Dendritic cell treated with granulocyte-macrophage colony-stimulating factor and Interleukin-4, amounts not matched to agents 40 ng/mL and 50 ng/mL, for 4 days (primary cell): ENCODE measurements around the gene NDRG2.
A peak's percentile ranks its signal among the peaks of the same experiment; 100 is the strongest.
"Not testable (repeated sequence)": the region's sequence is repeated elsewhere in the genome, so short reads cannot be mapped to it uniquely, and the experiment has no call there.

Experiments
- H3K27ac Mint-ChIP-seq: one replicate; pipeline ENCODE4 v1.8.0; 2022; ENCODE audit warnings: mild to moderate bottlenecking, mixed read lengths
- H3K27me3 Mint-ChIP-seq: one replicate; pipeline ENCODE4 v1.8.0; 2022; ENCODE audit warnings: mild to moderate bottlenecking, mixed read lengths
- H3K36me3 Mint-ChIP-seq: one replicate; pipeline ENCODE4 v1.8.0; 2022; ENCODE audit warnings: low read depth, mixed read lengths
- H3K4me1 Mint-ChIP-seq: one replicate; pipeline ENCODE4 v1.8.0; 2022; ENCODE audit warnings: low read depth, mixed read lengths
- H3K4me3 Mint-ChIP-seq: one replicate; pipeline ENCODE4 v1.8.0; 2022; ENCODE audit warnings: mild to moderate bottlenecking, moderate library complexity, mixed read lengths
- H3K9me3 Mint-ChIP-seq: one replicate; pipeline ENCODE4 v1.8.0; 2022; ENCODE audit warnings: mixed read lengths
- intact Hi-C: fragments of 100-400 bp; cut with micrococcal nuclease; formaldehyde crosslinking; loops from one replicate; pipeline ENCODE4 v1.15.0; 2022

NDRG2 gene

DNA sequence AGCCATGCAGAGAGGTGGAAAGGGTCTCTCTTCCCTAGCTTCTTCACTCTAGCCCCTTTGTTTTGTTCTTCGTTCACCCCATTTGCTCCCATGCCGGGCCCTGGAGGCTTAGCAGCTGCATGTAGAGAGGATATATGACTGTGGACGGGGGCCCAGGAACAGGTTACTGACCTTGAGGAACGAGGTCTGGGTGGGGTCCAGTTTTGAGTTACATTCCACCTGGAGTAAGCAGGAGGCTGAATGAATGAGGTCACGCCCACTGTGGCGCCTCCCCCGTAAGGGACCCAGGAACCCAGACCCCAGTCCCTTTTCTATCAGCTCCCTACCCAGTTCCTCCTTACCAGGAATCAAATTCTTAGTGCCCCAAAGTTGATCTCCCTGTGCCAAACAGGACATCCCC lies 6.6 kb downstream of the NDRG2 start:
- peak overlapping the region; percentile 51 for H3K27ac Mint-ChIP-seq
- peaks cover 11% of the 10 kb centered on the region for H3K36me3 Mint-ChIP-seq
- peaks cover 85% of the 10 kb centered on the region for H3K4me1 Mint-ChIP-seq
- H3K9me3 Mint-ChIP-seq: no peaks in the 10 kb centered on the region
- intact Hi-C loops: no loop called here
- H3K27me3 Mint-ChIP-seq: peaks cover 8% of the 10 kb centered on the region
- H3K4me3 Mint-ChIP-seq: no peak overlapping the region

DNA sequence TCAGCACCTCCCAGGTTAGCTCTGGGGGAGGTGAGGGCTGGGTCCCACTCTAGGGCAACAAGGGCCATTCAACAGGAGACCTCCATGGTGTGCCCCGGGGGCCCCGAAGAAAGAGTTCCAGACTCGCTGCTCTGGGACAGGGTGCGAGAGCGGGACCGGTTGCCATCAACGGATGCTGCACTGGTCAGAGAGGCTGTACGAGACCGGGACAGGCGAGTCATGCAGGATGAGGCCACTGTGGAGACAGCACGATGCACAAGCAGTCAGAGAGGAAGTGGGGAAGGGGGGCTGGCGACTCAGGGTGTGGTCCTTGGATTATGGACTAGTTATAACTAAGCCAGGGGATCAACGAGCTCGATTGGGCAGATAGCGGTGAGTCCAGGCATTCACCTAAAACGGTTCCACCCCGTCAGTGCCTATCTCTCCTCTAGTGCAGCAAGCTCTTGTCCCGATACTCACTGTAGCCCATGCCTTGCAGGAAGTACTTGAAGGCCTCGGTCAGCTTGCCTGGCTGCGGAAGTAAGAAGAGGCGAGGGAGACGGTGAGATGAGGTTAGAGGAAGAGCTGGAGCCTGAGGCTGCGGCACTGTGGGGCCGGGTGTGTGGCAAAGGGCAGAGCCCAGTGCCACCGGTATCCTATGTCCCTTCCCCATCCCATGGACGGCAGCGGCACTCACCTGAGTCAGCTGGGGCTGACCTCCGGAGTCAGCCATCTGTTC lies 7.2 kb downstream of the NDRG2 start:
- intact Hi-C loops: no loop called here
- Mint-ChIP-seq H3K4me3 (no peak overlapping the region), H3K27ac (peak overlapping the region; percentile 51), H3K4me1 (peaks cover 79% of the 10 kb centered on the region), H3K36me3 (peaks cover 11% of the 10 kb centered on the region), H3K27me3 (peaks cover 14% of the 10 kb centered on the region), H3K9me3 (no peaks in the 10 kb centered on the region)

DNA sequence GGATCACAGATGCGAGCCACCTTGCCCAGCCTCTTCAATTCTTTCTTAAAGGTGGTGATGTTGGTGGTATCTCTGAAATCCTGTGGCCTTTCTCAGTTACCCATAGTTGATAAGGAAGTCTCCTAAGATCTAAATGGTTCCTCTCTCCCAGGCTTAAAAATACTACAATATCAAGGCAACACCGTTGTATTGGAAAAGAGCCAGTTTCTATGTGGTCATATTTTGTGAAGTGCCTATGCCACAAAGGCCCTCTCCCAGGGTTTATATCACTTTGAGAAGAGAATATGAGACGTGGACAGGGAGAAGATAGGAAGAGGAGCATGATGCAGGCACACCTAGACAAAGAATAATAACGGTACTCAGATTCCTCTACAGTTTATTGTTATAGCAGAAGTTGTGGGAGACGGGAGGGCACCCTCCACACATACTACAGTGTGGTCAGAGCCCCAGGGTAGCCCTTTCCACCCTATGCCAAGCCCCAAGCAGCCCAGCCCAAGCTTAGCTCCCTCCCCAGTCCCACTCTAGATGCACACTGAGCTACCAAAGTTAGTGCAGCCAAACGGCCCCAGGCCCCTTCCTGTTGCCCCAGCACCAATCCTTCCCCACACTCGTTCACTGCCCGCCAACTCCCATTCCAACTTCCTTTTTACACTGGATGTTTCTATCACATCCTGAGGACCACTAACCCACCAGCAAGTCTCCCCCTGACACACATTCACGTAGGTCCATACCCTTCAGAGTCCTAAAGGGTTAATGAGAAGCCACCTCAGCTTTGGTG lies 8.3 kb downstream of the NDRG2 start:
- Mint-ChIP-seq H3K27me3 (peaks cover 18% of the 10 kb centered on the region), H3K4me3 (no peak overlapping the region), H3K4me1 (peaks cover 68% of the 10 kb centered on the region), H3K27ac (peak overlapping the region; percentile 7), H3K36me3 (peaks cover 11% of the 10 kb centered on the region), H3K9me3 (no peaks in the 10 kb centered on the region)
- intact Hi-C loops: no loop called here

DNA sequence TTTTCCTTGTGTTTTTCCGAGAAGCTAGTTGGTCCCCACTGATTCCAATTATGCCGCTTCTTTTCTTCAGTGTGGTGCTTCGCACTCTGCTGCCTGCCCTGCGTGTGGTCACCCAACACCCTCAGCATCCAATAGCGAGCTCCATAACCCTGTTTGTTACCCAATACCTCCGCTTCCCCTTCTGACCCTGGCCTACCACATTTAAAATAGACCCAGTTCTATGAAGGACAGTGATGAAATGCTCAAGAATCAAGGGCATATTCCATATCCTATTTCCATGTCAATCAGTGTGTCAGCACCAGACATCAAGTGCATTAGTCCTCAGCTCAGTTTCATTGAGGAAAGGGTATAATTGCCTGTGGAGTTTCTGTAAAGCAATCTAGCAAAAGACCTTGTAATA lies 9.5 kb downstream of the NDRG2 start:
- peaks cover 55% of the 10 kb centered on the region for H3K4me1 Mint-ChIP-seq
- no peaks in the 10 kb centered on the region for H3K9me3 Mint-ChIP-seq
- peaks cover 11% of the 10 kb centered on the region for H3K36me3 Mint-ChIP-seq
- intact Hi-C loops: loop anchor here (2.0 kb wide), 1 partner anchor 81 kb away; no protein-coding TSS in a partner anchor
- H3K4me3 Mint-ChIP-seq: no peak overlapping the region
- H3K27me3 Mint-ChIP-seq: peaks cover 23% of the 10 kb centered on the region
- H3K27ac Mint-ChIP-seq: no peak overlapping the region

DNA sequence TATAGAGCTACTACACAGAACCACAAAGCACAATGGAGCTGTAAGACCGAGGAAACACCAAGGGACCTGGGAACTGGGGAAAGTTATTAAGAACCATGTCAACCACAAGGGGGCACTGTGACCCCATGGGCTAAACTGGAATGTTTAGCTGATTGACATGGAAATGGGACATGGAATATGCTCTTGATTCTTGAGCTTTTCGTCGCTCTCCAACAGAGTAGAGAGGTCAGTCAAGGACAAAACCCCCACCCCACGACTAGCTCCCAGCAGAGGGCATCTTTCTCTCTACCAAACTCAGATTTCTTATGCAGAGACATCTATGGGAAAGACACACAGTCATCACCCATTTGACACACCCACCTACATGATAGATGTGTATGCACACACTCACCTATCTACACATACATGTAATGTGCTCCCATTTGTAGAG lies 10.1 kb downstream of the NDRG2 start:
- intact Hi-C loops: loop anchor here (1.0 to 2.0 kb wide), 3 partner anchors 26 to 92 kb away; no protein-coding TSS in a partner anchor
- Mint-ChIP-seq H3K27me3 (peaks cover 23% of the 10 kb centered on the region), H3K9me3 (no peaks in the 10 kb centered on the region)

DNA sequence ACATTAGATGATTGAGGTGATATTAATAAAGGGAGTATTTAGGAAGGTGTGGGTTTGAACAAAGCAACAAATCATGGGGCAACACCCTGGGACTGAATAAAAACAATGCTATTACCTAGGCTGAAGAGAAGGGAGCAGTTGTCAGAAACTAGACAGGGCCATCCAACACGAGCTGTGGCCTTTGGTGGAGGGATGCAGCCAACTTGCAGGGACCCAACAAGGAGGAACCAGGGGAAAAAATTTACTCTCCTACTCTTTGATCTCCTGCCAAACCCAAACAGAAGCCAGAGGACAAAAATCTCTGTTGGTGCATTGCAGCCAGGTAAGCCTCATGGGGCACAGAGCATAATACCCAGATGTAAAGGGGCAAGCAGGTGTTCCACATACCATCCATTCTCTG lies 13.7 kb downstream of the NDRG2 start:
- no peak overlapping the region for H3K4me3 Mint-ChIP-seq

More for the DNA sequence above, 10.1 kb downstream of the NDRG2 start:
- peaks cover 11% of the 10 kb centered on the region for H3K36me3 Mint-ChIP-seq
- H3K27ac Mint-ChIP-seq: no peak overlapping the region
- H3K4me1 Mint-ChIP-seq: peaks cover 51% of the 10 kb centered on the region
- H3K4me3 Mint-ChIP-seq: no peak overlapping the region

DNA sequence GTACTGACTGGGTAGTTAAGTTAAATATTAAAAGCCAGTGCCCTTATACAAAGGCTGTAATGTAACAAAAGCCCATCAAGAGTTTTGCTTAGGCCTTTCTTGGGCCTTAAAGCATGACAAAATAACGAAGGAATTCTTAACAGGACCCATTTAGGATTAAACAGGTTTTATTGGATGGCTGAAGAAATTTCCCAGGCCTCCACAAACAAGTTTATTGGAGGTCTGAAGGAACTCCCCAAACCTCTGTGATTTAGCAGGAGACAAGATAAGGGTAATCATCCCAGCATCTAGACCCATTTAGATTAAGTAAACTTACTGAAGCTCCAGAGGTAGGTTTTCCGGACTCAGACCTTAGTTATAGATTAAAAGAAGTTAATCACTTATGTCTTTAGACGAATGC lies 15.1 kb downstream of the NDRG2 start:
- H3K4me1 Mint-ChIP-seq, intact Hi-C loops, H3K9me3 Mint-ChIP-seq, H3K27ac Mint-ChIP-seq, H3K36me3 Mint-ChIP-seq, H3K4me3 Mint-ChIP-seq: not testable (repeated sequence)
- peaks cover 23% of the 10 kb centered on the region for H3K27me3 Mint-ChIP-seq

More for the DNA sequence above, 13.7 kb downstream of the NDRG2 start:
- Mint-ChIP-seq H3K36me3 (no peaks in the 10 kb centered on the region), H3K27me3 (peaks cover 23% of the 10 kb centered on the region), H3K27ac (no peak overlapping the region), H3K4me1 (peaks cover 15% of the 10 kb centered on the region), H3K9me3 (no peaks in the 10 kb centered on the region)
- intact Hi-C loops: no loop called here

DNA sequence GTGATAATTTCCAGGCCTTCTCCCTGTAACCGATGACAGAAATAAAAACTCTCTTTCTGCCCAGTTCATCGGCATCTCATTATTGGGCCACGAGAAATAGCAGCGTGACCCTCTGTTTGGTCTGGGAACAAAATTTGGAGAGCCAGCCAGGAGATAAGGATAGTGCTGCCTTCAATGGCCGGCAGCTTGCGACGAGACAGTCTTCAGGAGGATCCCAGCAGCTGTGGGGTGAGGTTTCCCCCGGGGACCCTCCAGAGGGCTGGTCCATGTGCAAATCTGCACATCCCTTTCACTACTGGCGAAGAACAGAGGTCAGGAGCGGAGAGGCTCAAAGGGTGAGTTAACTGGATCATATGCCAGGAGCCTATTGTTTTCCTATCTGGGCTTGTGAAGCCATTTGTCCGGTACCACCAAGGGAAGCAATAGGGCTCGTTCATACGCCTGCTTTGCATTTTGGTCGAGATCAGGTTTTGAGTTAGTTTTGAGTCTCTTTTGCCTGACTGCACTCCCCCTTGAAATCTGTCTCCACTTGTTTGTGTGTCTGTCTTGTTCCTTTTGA lies 21.0 kb downstream of the NDRG2 start:
- intact Hi-C loops: no loop called here
- no peaks in the 10 kb centered on the region for H3K27me3 Mint-ChIP-seq
- H3K36me3 Mint-ChIP-seq: no peaks in the 10 kb centered on the region
- no peaks in the 10 kb centered on the region for H3K9me3 Mint-ChIP-seq
- H3K4me1 Mint-ChIP-seq: peaks cover 12% of the 10 kb centered on the region
- H3K4me3 Mint-ChIP-seq: no peak overlapping the region
- H3K27ac Mint-ChIP-seq: no peak overlapping the region

DNA sequence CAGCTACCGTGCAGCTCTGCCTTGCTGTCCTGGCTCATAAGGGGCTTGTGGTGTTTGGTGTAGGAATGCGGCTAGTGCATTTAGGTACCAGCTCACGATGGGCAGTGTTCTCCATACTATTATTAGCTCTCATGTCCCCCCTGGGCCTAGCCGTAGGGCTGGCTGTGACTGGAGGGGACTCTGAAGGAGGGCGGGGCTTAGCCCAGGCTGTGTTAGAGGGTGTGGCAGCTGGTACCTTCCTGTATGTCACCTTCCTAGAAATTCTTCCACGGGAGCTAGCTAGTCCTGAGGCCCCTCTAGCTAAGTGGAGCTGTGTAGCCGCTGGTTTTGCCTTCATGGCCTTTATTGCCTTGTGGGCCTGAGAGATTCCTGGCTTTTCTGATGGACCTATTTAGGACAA lies 23.6 kb downstream of the NDRG2 start:
- intact Hi-C loops: no loop called here
- Mint-ChIP-seq H3K27ac (no peak overlapping the region), H3K4me3 (no peak overlapping the region), H3K27me3 (no peaks in the 10 kb centered on the region), H3K9me3 (no peaks in the 10 kb centered on the region), H3K4me1 (peaks cover 12% of the 10 kb centered on the region), H3K36me3 (peaks cover 13% of the 10 kb centered on the region)

DNA sequence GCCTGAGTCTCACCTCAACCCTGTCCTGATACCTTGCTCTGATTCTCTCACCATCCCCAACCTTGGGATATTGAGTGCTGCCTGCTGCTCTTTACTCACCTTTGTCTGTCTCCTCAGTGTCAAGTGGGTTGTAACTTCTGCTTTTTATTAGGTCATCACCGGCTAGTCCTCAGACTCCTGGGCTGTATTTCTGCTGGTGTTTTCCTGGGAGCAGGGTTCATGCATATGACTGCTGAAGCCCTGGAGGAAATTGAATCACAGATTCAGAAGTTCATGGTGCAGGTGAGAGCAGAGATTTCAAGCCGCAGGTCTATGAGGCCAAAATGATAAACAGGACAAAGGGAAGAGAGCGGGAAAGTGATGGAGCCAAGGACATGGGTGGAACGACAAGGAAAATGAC lies 25.3 kb downstream of the NDRG2 start:
- H3K4me1 Mint-ChIP-seq: peaks cover 12% of the 10 kb centered on the region
- no peak overlapping the region for H3K27ac Mint-ChIP-seq
- no peaks in the 10 kb centered on the region for H3K27me3 Mint-ChIP-seq

DNA sequence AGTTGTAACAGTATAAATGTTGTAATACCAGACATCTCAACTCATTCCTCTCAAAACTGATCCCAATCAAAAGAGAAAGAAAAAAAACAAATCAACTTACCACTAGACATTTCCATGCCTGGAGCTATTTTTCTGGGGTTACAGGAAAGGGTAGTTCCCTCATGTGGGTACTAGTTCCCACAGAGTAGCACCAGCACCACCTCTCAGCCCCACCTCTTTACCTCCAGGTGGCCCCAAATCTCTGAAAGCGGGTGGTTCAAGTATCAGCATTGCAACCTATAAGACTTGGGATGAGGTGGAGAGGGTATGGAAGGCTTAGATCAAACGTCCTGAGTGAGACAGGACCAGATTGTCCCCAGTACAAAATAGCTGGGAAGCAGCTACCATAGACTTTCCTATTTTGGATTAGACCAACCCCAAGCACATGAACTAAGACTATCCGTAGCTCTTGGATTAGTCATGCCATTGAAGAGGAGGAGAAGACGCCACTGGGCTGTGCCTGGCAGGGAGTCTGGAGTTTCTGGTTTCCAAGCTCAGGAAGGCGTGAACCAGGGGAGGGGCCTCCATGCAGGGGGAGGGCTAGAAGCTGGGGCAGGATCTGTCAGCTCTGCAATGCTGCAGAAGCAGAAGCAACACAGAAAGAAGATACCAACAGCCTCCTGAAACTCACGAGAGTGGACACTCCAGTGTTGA lies 26.0 kb downstream of the NDRG2 start, which contains the start of gene SLC39A2:
Gene SLC39A2, plus strand, starts transcription at position 620 of the 693 bp plus-strand sequence. CDS start 154 bp downstream, outside the sequence.
- H3K27me3 Mint-ChIP-seq: no peaks in the 10 kb centered on the region
- H3K4me3 Mint-ChIP-seq: no peak within 1 kb of the TSS
- no peak within 1 kb of the TSS for H3K27ac Mint-ChIP-seq
- intact Hi-C loops: no loop called here
- H3K36me3 Mint-ChIP-seq: peaks cover 37% of the 10 kb centered on the region
- H3K9me3 Mint-ChIP-seq: no peaks in the 10 kb centered on the region
- peaks cover 8% of the 10 kb centered on the region for H3K4me1 Mint-ChIP-seq

More for the DNA sequence above, 25.3 kb downstream of the NDRG2 start:
- H3K9me3 Mint-ChIP-seq: no peaks in the 10 kb centered on the region
- intact Hi-C loops: no loop called here
- no peak overlapping the region for H3K4me3 Mint-ChIP-seq
- peaks cover 29% of the 10 kb centered on the region for H3K36me3 Mint-ChIP-seq

DNA sequence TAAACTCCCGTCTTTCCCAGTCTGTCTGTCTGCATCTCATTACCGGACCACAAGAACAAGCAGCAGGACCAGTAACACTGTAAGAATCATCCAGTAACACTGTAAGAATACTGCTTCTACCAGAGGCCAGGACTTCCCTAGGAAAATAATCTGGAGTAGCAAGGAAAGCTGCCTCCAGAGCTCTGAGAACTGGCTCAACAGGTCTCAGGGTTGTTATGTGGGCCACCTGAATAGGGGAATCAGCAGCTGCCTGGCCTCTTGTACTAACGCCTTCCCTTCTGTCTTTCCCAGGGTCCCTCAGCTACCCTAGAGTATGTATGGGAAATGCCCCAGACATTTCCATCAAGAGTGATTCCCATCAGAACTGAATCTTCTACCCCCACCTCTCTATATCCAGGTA lies 26.7 kb downstream of the NDRG2 start:
- H3K27me3 Mint-ChIP-seq: no peaks in the 10 kb centered on the region
- peaks cover 7% of the 10 kb centered on the region for H3K4me1 Mint-ChIP-seq
- H3K36me3 Mint-ChIP-seq: peaks cover 44% of the 10 kb centered on the region

DNA sequence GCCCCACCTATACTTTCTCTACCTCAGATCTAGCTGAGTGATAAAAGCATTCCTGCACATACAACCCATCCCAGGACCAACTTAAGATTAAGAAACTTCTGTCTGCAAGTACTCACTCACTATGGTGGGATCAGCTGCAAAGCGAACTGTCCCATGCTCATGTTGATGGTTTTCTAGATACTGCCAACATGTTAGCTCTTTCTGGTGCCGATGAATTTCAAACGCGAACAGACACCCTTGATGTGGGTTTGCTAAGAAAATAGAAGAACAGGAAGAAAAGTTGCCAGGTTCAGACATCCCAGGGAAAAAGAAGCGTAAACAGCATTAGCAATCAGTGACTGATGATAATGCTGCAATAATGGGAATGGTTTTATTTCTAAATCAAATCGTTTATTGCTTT lies 27.3 kb downstream of the NDRG2 start:
- no peaks in the 10 kb centered on the region for H3K9me3 Mint-ChIP-seq
- H3K27ac Mint-ChIP-seq: no peak overlapping the region
- H3K27me3 Mint-ChIP-seq: no peaks in the 10 kb centered on the region
- H3K4me3 Mint-ChIP-seq: no peak overlapping the region
- peaks cover 49% of the 10 kb centered on the region for H3K36me3 Mint-ChIP-seq
- intact Hi-C loops: no loop called here
- H3K4me1 Mint-ChIP-seq: peaks cover 7% of the 10 kb centered on the region

More for the DNA sequence above, 26.7 kb downstream of the NDRG2 start:
- intact Hi-C loops: no loop called here
- H3K4me3 Mint-ChIP-seq: no peak overlapping the region
- no peak overlapping the region for H3K27ac Mint-ChIP-seq
- no peaks in the 10 kb centered on the region for H3K9me3 Mint-ChIP-seq
